GM10248 (cell line): Measurements from ENCODE around the gene PRR14.
"Not testable (repeated sequence)": the region's sequence is repeated elsewhere in the genome, so short reads cannot be mapped to it uniquely, and the experiment has no call there.

Source experiments
- CTCF ChIA-PET: fragments of 300-600 bp; sonication (Branson Sonifier 250); formaldehyde crosslinking; extraction: SDS; loops from one replicate; lab custom pipeline; 2021; ENCODE audit warnings: antibody characterized with exemption; lab: Yijun Ruan, JAX
- POLR2A ChIA-PET: fragments of 350-650 bp; sonication (Branson Sonifier 250); formaldehyde crosslinking; extraction: SDS; loops from one replicate; lab custom pipeline; 2020; ENCODE audit warnings: antibody characterized with exemption; lab: Yijun Ruan, JAX
- DNase-seq: peaks from one replicate; pipeline ENCODE4 v3.0.0; 2012; ENCODE audit errors: extremely low spot score
- TF ChIP-seq, protein P1 (sequence below): IDR thresholded peaks from 2 replicates; pipeline ENCODE4 v1.5.1; 2012; ENCODE audit warnings: mild to moderate bottlenecking, low read depth; ENCODE audit errors: extremely low read depth, missing control alignments, control extremely low read depth

PRR14 gene

GRCh38 chr16:30626236-30626635, 24.5 kb upstream of the PRR14 start:
- ChIA-PET CTCF (interaction anchor here (1.9 to 9.8 kb wide), 3 partner anchors 13 to 196 kb away, joined by 6 to 128 read pairs (median 41); partner anchors contain the start of genes DCTPP1 and ZNF689), POLR2A (no interaction called here)
- TF ChIP-seq, protein P1, sequence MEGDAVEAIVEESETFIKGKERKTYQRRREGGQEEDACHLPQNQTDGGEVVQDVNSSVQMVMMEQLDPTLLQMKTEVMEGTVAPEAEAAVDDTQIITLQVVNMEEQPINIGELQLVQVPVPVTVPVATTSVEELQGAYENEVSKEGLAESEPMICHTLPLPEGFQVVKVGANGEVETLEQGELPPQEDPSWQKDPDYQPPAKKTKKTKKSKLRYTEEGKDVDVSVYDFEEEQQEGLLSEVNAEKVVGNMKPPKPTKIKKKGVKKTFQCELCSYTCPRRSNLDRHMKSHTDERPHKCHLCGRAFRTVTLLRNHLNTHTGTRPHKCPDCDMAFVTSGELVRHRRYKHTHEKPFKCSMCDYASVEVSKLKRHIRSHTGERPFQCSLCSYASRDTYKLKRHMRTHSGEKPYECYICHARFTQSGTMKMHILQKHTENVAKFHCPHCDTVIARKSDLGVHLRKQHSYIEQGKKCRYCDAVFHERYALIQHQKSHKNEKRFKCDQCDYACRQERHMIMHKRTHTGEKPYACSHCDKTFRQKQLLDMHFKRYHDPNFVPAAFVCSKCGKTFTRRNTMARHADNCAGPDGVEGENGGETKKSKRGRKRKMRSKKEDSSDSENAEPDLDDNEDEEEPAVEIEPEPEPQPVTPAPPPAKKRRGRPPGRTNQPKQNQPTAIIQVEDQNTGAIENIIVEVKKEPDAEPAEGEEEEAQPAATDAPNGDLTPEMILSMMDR: no peak
- no peak for DNase-seq

DNA sequence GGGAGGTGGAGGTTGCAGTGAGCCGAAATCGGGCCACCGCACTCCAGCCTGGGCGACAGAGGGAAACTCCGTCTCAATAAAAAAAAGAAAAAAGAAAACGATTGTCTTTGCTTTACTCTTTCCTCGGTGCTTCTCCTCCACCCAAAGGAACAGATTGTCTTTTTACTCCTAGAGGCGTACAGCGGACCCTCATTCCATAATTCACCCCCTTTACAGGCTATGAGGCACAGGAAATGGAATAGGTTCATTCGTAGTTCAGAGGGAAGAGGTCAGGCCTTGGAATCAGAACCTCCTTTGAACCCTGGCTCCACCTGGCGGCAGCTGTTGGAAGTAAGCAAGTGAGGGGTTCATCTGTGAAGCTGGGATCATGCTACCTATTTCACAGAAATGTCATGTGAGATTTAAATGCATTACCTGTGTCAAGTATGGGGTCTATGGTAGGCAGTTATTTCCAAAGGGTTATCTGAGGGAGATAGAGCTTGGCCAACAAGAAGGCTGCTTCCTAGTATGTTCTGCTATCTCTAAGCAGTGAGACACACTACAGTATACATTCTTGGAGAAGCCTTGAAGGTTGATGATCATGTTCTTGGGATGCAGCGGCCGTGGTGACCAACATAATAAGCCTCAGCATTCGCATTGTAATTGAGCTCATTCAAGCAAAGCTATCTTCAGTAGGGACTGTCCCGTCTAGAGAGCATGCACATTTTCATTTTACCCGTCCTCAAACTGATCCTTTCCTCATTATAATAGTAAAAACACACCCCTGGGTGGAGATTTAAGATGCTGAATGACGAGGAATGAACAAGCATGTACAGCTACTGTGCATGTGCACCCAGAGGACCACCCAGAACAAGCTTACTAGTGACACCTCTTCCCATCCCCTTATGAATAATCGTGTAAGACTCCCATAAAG, 21.9 kb upstream of the PRR14 start:
- POLR2A ChIA-PET: no interaction called here
- DNase-seq: peak; percentile 73
- TF ChIP-seq, protein P1: peak; percentile 81
- CTCF ChIA-PET: interaction anchor here (0.7 to 9.8 kb wide), 52 partner anchors 9 to 536 kb away, joined by 3 to 128 read pairs (median 4); partner anchors contain the start of genes DCTPP1, TBC1D10B, ZNF688 and ZNF689

DNA sequence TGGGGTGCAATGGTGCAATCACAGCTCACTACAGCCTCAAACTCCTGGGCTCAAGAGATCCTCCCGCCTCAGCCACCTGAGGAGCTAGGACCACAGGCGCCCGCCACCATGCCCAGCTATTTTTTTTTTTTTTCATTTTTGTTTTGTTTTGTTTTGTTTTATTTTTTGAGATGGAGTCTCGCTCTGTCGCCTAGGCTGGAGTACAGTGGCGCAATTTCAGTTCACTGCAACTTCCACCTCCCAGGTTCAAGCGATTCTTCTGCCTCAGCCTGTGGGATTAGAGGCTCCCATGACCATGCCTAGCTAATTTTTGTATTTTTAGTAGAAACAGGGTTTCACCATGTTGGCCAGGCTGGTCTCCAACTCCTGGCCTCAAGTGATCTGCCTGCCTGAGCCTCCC, 18.3 kb upstream of the PRR14 start:
- CTCF ChIA-PET: interaction anchor here (1.0 to 9.8 kb wide), 8 partner anchors 9 to 225 kb away, joined by 3 to 128 read pairs (median 4); partner anchors contain the start of genes DCTPP1, ZNF689 and ZNF771
- POLR2A ChIA-PET: interaction anchor here (0.9 kb wide), 1 partner anchor 27 kb away, joined by 3 read pairs; no protein-coding TSS in a partner anchor
- not testable (repeated sequence) for DNase-seq

GRCh38 chr16:30633526-30633925, 17.2 kb upstream of the PRR14 start:
- ChIA-PET CTCF (interaction anchor here (1.0 to 9.8 kb wide), 3 partner anchors 20 to 224 kb away, joined by 3 to 128 read pairs (median 28); partner anchors contain the start of genes DCTPP1 and ZNF689), POLR2A (interaction anchor here (0.6 to 1.0 kb wide), 3 partner anchors 17 to 82 kb away, joined by 4 to 7 read pairs (median 5); partner anchors contain the start of gene PRR14)
- no peak for DNase-seq
- TF ChIP-seq, protein P1: no peak

DNA sequence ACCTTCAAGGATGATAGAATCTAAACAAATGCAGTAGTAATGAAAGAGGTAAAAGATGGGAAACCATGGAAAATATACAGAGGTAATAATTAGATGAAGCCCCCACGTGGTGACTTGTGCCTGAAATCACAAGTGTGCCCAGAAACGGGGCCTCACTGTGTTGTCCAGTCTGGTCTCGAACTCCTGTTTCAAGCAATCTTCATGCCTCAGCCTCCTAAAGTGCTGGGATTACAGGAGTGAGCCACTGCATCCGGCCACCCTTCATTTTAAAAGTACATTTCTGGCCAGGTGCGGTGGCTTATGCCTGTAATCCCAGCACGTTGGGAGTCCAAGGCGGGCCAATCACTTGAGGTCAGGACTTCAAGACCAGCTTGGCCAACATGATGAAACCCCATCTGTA, 14.2 kb upstream of the PRR14 start:
- ChIA-PET POLR2A (no interaction called here), CTCF (interaction anchor here (0.9 to 4.3 kb wide), 6 partner anchors 8 to 227 kb away, joined by 3 to 25 read pairs (median 4); partner anchors contain the start of gene DCTPP1)
- TF ChIP-seq, protein P1: no peak
- no peak for DNase-seq

DNA sequence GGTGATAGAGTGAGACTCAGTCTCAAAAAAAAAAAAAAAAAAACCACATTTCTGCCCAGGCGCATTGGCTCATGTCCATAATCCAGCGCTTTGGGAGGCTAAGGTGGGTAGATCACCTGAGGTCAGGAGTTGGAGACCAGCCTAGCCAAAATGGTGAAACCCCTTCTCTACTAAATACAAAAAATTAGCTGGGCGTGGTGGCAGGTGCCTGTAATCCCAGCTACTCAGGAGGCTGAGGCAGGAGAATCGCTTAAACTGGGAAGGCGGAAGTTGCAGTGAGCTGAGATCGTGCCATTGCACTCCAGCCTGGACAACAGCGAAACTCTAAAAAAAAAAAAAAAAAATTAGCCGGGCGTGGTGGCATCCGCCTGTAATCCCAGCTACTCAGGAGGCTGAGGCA, 13.6 kb upstream of the PRR14 start:
- POLR2A ChIA-PET, DNase-seq: not testable (repeated sequence)
- CTCF ChIA-PET: interaction anchor here (0.9 to 4.3 kb wide), 7 partner anchors 8 to 228 kb away, joined by 3 to 25 read pairs (median 5); partner anchors contain the start of genes DCTPP1 and PRR14

GRCh38 chr16:30637944-30638343, 12.8 kb upstream of the PRR14 start:
- DNase-seq: no peak
- ChIA-PET POLR2A (no interaction called here), CTCF (interaction anchor here (0.9 to 4.3 kb wide), 6 partner anchors 9 to 208 kb away, joined by 3 to 25 read pairs (median 4); partner anchors contain the start of genes DCTPP1 and PRR14)
- TF ChIP-seq, protein P1: peak; percentile 41
